PC-3 (cell line): ENCODE measurements around the gene ATP5ME.

Experiments used
- CTCF ChIP-seq: fragments of 300-600 bp; sonication (generic); conservative IDR thresholded peaks from 2 replicates; pipeline ENCODE4 v1.5.1; 2017; ENCODE audit warnings: antibody characterized with exemption, low read depth, mild to moderate bottlenecking, low read length
- EZH2 ChIP-seq: fragments of 300-600 bp; sonication (generic); IDR thresholded peaks from one replicate; pipeline ENCODE4 v1.6.1; 2017; ENCODE audit warnings: antibody characterized with exemption, mild to moderate bottlenecking, low read length; ENCODE audit not compliant: unreplicated experiment

- TF ChIP-seq CTCF (no peak), EZH2 (no peak)
These were observed 4.4 kb upstream of the ATP5ME start for GRCh38 chr4:678331-679103.
